Trophoblast cell (in vitro differentiated cells and primary cell): ENCODE data around the gene LRIF1.

Experiments
- DNase-seq, 2 donors: peaks; one replicate each; pipeline ENCODE4 v3.0.0-alpha.2; 2016
- H2AFZ ChIP-seq: 2 replicates; pipeline ENCODE4 v1.6.1; 2013; ENCODE audit warnings: low read length, moderate library complexity, mild to moderate bottlenecking; ENCODE audit not compliant: insufficient read depth, poor library complexity
- H2AK5ac ChIP-seq: 2 replicates; pipeline ENCODE4 v1.6.1; 2013; ENCODE audit warnings: mild to moderate bottlenecking, low read length
- H2BK120ac ChIP-seq: 2 replicates; pipeline ENCODE4 v1.6.1; 2013; ENCODE audit warnings: low read length, mild to moderate bottlenecking, moderate library complexity; ENCODE audit not compliant: insufficient read depth, poor library complexity
- H2BK12ac ChIP-seq: 2 replicates; pipeline ENCODE4 v1.6.1; 2013; ENCODE audit warnings: mild to moderate bottlenecking, low read length, moderate library complexity
- H2BK5ac ChIP-seq: 2 replicates; pipeline ENCODE4 v1.6.1; 2013; ENCODE audit warnings: low read length, low read depth, moderate library complexity, mild to moderate bottlenecking; ENCODE audit not compliant: poor library complexity
- H3K14ac ChIP-seq: 2 replicates; pipeline ENCODE4 v1.6.1; 2013; ENCODE audit warnings: mild to moderate bottlenecking, low read length
- H3K18ac ChIP-seq: 2 replicates; pipeline ENCODE4 v1.6.1; 2013; ENCODE audit warnings: mild to moderate bottlenecking, low read length
- H3K23ac ChIP-seq: 2 replicates; pipeline ENCODE4 v1.6.1; 2013; ENCODE audit warnings: low read length
- H3K27ac ChIP-seq: 2 replicates; pipeline ENCODE4 v1.5.1; 2013; ENCODE audit warnings: low read depth, mild to moderate bottlenecking, inconsistent platforms, low read length, moderate library complexity
- H3K27me3 ChIP-seq: 2 replicates; pipeline ENCODE4 v1.6.1; 2013; ENCODE audit warnings: inconsistent platforms, mild to moderate bottlenecking, low read length, moderate library complexity; ENCODE audit not compliant: insufficient read depth
- H3K36me3 ChIP-seq, 2 experiments: 1 replicate in 1 of 2; 2 replicates in 1 of 2; pipeline ENCODE4 v1.6.1; 2013; ENCODE audit warnings: low read length in 2 of 2, mild to moderate bottlenecking in 2 of 2, moderate library complexity in 1 of 2; ENCODE audit not compliant: insufficient read depth in 2 of 2, control insufficient read depth in 1 of 2
- H3K4ac ChIP-seq: 2 replicates; pipeline ENCODE4 v1.6.1; 2013; ENCODE audit warnings: low read depth, mild to moderate bottlenecking, low read length, moderate library complexity
- H3K4me1 ChIP-seq, 2 experiments: 1 replicate in 1 of 2; 2 replicates in 1 of 2; pipeline ENCODE4 v1.6.1; 2013; ENCODE audit warnings: low read length in 2 of 2, mild to moderate bottlenecking in 2 of 2, moderate library complexity in 1 of 2; ENCODE audit not compliant: insufficient read depth in 2 of 2, control insufficient read depth in 1 of 2
- H3K4me2 ChIP-seq: 2 replicates; pipeline ENCODE4 v1.6.1; 2013; ENCODE audit warnings: inconsistent platforms, mild to moderate bottlenecking, low read length, moderate library complexity
- H3K4me3 ChIP-seq: 2 replicates; pipeline ENCODE4 v1.5.1; 2013; ENCODE audit warnings: mild to moderate bottlenecking, low read depth, low read length, inconsistent platforms
- H3K79me1 ChIP-seq: one replicate; pipeline ENCODE4 v1.6.1; 2013; ENCODE audit warnings: low read length
- H3K79me2 ChIP-seq: 2 replicates; pipeline ENCODE4 v1.6.1; 2013; ENCODE audit warnings: low read length, mild to moderate bottlenecking; ENCODE audit not compliant: control insufficient read depth, insufficient read depth, poor library complexity
- H3K9ac ChIP-seq: 2 replicates; pipeline ENCODE4 v1.6.1; 2013; ENCODE audit warnings: mild to moderate bottlenecking, low read length
- H3K9me3 ChIP-seq: 2 replicates; pipeline ENCODE4 v1.6.1; 2013; ENCODE audit warnings: low read depth, mild to moderate bottlenecking, control low read depth, inconsistent platforms, low read length; ENCODE audit not compliant: insufficient read depth
- H4K12ac ChIP-seq: 2 replicates; pipeline ENCODE4 v1.6.1; 2013; ENCODE audit warnings: low read depth, mild to moderate bottlenecking, low read length, moderate library complexity
- H4K8ac ChIP-seq: 2 replicates; pipeline ENCODE4 v1.6.1; 2013; ENCODE audit warnings: low read depth, mild to moderate bottlenecking, low read length, moderate library complexity
- H4K91ac ChIP-seq: one replicate; pipeline ENCODE4 v1.6.1; 2013; ENCODE audit warnings: low read depth, mild to moderate bottlenecking, low read length, moderate library complexity
- WGBS: extraction: QIAGEN DNeasy Blood & Tissue Kit; methylation state at CpG from one replicate; pipeline ENCODE4 v1.1.7; 2013; ENCODE audit warnings: missing lambda C conversion rate; ENCODE audit not compliant: insufficient read length, insufficient coverage; ENCODE audit errors: extremely low coverage; 5-methylcytosine and 5-hydroxymethylcytosine counted together

Gene LRIF1

GRCh38 chr1:110982320-110982719, 18.6 kb upstream of the LRIF1 start:
- Histone ChIP-seq H3K9me3 (peaks cover 7% of the 10 kb centered on the region), H3K4ac (no peak overlapping the region), H3K79me1 (no peaks in the 10 kb centered on the region), H3K4me3 (no peak overlapping the region), H4K91ac (no peak overlapping the region), H4K8ac (no peak overlapping the region), H2AK5ac (no peak overlapping the region), H2BK120ac (no peak overlapping the region), H3K4me1 (no peaks in the 10 kb centered on the region), H2AFZ (no peak overlapping the region), H3K27ac (no peak overlapping the region), H3K18ac (no peak overlapping the region), H2BK12ac (no peak overlapping the region), H3K36me3 (no peaks in the 10 kb centered on the region), H3K4me2 (no peak overlapping the region), H3K9ac (no peak overlapping the region), H3K14ac (no peak overlapping the region), H3K27me3 (no peaks in the 10 kb centered on the region), H3K23ac (no peak overlapping the region), H3K79me2 (no peaks in the 10 kb centered on the region), H4K12ac (no peak overlapping the region), H2BK5ac (no peak overlapping the region)
- WGBS: no CpG with 5 or more reads among the region's 3 CpGs
- no peak for DNase-seq

- no peak overlapping the region for H4K91ac ChIP-seq
- H3K23ac ChIP-seq: no peak overlapping the region
- H3K9ac ChIP-seq: no peak overlapping the region
- no peak overlapping the region for H2BK5ac ChIP-seq
- DNase-seq: no peak
- no CpG with 5 or more reads among the region's 2 CpGs for WGBS
- peaks cover 2% of the 10 kb centered on the region for H3K9me3 ChIP-seq
- H2BK12ac ChIP-seq: no peak overlapping the region
- H3K79me1 ChIP-seq: no peaks in the 10 kb centered on the region
- no peak overlapping the region for H4K8ac ChIP-seq
- H3K36me3 ChIP-seq: no peaks in the 10 kb centered on the region
- no peak overlapping the region for H4K12ac ChIP-seq
- H3K4me3 ChIP-seq: no peak overlapping the region
- H3K27me3 ChIP-seq: no peaks in the 10 kb centered on the region
- H3K18ac ChIP-seq: no peak overlapping the region
- H2BK120ac ChIP-seq: no peak overlapping the region
- H3K4me1 ChIP-seq: no peaks in the 10 kb centered on the region
- no peak overlapping the region for H3K4me2 ChIP-seq
- H3K79me2 ChIP-seq: no peaks in the 10 kb centered on the region
- H3K14ac ChIP-seq: no peak overlapping the region
- H2AFZ ChIP-seq: no peak overlapping the region
- H2AK5ac ChIP-seq: no peak overlapping the region
- H3K27ac ChIP-seq: no peak overlapping the region
- no peak overlapping the region for H3K4ac ChIP-seq
Measured at GRCh38 chr1:110979154-110979553, 15.4 kb upstream of the LRIF1 start.

- H3K9ac ChIP-seq: no peak overlapping the region
- no peaks in the 10 kb centered on the region for H3K27me3 ChIP-seq
- H4K8ac ChIP-seq: no peak overlapping the region
- DNase-seq: peak in 1 of 2 donors; percentile 4
- no peak overlapping the region for H2AK5ac ChIP-seq
- H3K23ac ChIP-seq: no peak overlapping the region
- no CpG with 5 or more reads among the region's 3 CpGs for WGBS
- H3K4ac ChIP-seq: no peak overlapping the region
- H3K79me2 ChIP-seq: no peaks in the 10 kb centered on the region
- H3K4me3 ChIP-seq: no peak overlapping the region
- H3K18ac ChIP-seq: no peak overlapping the region
- no peak overlapping the region for H3K27ac ChIP-seq
- no peak overlapping the region for H3K14ac ChIP-seq
- H2BK120ac ChIP-seq: no peak overlapping the region
- H3K9me3 ChIP-seq: no peaks in the 10 kb centered on the region
- no peak overlapping the region for H3K4me2 ChIP-seq
- H2BK12ac ChIP-seq: no peak overlapping the region
- H4K91ac ChIP-seq: no peak overlapping the region
- no peak overlapping the region for H4K12ac ChIP-seq
- H3K36me3 ChIP-seq: no peaks in the 10 kb centered on the region
- H3K79me1 ChIP-seq: no peaks in the 10 kb centered on the region
- H2BK5ac ChIP-seq: no peak overlapping the region
- no peak overlapping the region for H2AFZ ChIP-seq
- no peaks in the 10 kb centered on the region for H3K4me1 ChIP-seq
Measured at GRCh38 chr1:110976089-110976488, 12.4 kb upstream of the LRIF1 start.

DNA sequence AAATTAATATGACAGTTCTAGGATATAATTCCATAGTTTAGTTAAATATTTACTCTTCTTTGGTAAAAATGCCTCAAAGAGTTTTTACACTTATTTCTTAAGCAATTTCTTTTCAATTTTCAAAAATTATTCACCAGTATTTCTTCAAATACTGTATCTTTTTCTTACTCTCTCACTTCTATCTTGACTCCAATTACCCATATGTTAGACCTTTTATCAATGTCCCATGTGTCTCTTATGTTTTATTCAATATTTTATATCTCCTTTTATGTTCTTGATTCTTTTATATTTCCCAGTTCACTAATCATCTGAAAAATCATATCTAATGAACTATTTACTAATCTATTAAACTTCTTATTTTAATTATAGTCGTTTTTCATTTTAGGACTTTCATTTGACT, 11.5 kb upstream of the LRIF1 start:
- no peak for DNase-seq
- Histone ChIP-seq H4K8ac (no peak overlapping the region), H3K18ac (no peak overlapping the region), H4K12ac (no peak overlapping the region), H3K79me2 (no peaks in the 10 kb centered on the region), H3K36me3 (no peaks in the 10 kb centered on the region), H4K91ac (no peak overlapping the region), H3K14ac (no peak overlapping the region), H3K9ac (no peak overlapping the region), H2AK5ac (no peak overlapping the region), H3K4me1 (no peaks in the 10 kb centered on the region), H3K9me3 (no peaks in the 10 kb centered on the region), H3K79me1 (no peaks in the 10 kb centered on the region), H3K4me3 (no peak overlapping the region), H3K4me2 (no peak overlapping the region), H3K4ac (no peak overlapping the region), H3K27ac (no peak overlapping the region), H2BK120ac (no peak overlapping the region), H2BK12ac (no peak overlapping the region), H2BK5ac (no peak overlapping the region), H3K27me3 (no peaks in the 10 kb centered on the region), H2AFZ (no peak overlapping the region), H3K23ac (no peak overlapping the region)
- no CpG with 5 or more reads among the region's 1 CpG for WGBS
